ENCODE measurements around the gene ICOSLG.
"Not testable (repeated sequence)": the region's sequence is repeated elsewhere in the genome, so short reads cannot be mapped to it uniquely, and the experiment has no call there.

GRCh38 chr21:44218461-44218860 lies 22.3 kb downstream of the ICOSLG start:
- TF ChIP-seq CTCF (IDR thresholded peaks at IDR 0.05; ENCODE audit: insufficient read depth, low read length); REST (IDR thresholded peaks at IDR 0.05; ENCODE audit: insufficient replicate concordance, low read depth); SPI1 (IDR thresholded peaks at IDR 0.05; ENCODE audit: borderline replicate concordance, low read depth): not testable (repeated sequence)

Measured in HL-60 (cell line).